PFSK-1 (cell line): Measurements from ENCODE around the gene AFAP1L1.

Source experiments
- SIN3A ChIP-seq: IDR thresholded peaks from 2 replicates; pipeline ENCODE4 v1.6.1; 2012; ENCODE audit warnings: mild to moderate bottlenecking, low read length, moderate library complexity, borderline replicate concordance; ENCODE audit not compliant: insufficient read depth
- TAF1 ChIP-seq: IDR thresholded peaks from 2 replicates; pipeline ENCODE4 v1.6.1; 2012; ENCODE audit warnings: low read length, control low read depth, borderline replicate concordance; ENCODE audit not compliant: insufficient read depth

The AFAP1L1 gene

GRCh38 chr5:149389552-149390495 is 118.2 kb downstream of the AFAP1L1 start:
- no peak for TF ChIP-seq TAF1
- no peak for TF ChIP-seq SIN3A
